NCI-H187 (cell line): Measurements from ENCODE around the gene TRPC4.

ENCODE experiments used
- DNase-seq, 2 experiments: peaks; one replicate each; lab custom pipeline; 2025; lab: John Stamatoyannopoulos, UW

Gene TRPC4

DNA sequence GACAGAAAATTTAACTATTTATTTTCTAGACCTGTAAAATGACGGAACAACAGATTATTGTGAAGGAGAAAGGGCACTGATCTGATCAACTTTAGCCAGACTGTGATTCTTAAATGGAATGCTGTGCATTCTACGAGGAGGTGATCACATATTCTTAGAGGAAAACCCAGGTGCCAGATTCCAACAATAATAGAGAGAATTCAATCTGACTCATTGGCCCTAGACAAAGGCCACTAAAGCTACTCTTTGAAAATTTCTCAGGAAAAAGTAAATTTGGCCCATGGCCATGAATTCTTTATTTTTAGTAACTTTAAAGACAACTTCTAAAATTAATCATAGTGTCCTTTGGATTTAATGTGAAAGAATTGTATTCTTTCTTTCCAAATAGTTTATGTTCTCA is 212.4 kb downstream of the TRPC4 start:
- DNase-seq = no peak

DNA sequence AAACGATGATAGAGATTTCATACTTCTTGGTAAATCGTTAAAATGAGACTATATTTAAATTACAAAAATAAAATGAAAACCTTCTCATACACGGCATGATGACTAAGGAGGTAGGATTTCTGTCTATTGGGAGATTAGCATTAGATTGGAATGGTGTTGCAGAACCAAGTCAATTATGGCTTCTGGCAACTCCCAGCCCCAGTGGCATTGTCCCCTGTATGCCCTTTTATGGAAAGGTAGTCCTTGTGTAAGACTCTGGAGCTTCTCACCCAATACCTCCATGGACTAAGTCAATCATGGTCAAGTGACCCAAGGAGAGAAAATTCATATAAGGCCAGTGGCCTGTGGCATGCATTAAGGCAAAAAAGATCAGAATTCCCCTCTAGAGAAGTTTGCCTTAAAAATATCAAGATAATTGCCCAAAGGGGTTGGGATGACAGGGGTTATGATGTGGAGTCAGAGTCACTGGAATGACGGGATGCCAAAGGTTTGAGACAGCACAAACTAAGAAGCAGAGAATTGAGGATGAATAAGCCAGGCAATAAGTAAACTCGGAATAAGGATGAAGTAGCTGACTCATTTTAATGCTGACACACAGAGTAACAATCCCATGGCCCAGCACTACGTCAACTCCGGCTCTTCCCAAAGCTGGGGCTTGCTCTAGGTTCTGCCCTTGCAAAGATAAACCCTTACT is 213.2 kb downstream of the TRPC4 start:
- no peak for DNase-seq

DNA sequence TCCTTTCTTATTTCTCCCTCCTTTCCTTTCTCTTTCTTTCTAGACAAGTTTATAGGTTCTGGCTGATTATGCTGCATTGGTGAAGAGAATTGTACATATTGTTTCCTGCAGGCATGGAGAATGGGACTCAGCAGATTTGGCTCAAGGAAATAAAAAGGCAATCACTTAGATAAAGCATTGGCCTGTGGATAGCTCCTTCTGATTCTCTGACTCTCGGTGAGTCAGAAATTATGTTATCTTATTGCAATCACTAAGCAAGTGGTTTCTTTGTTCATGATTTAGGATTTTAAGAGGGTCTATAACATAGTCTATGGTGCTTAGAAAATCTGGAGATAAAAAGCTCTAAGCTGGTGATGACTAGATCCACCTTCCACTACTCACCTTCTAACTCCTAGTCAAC is 217.0 kb downstream of the TRPC4 start:
- DNase-seq = no peak

DNA sequence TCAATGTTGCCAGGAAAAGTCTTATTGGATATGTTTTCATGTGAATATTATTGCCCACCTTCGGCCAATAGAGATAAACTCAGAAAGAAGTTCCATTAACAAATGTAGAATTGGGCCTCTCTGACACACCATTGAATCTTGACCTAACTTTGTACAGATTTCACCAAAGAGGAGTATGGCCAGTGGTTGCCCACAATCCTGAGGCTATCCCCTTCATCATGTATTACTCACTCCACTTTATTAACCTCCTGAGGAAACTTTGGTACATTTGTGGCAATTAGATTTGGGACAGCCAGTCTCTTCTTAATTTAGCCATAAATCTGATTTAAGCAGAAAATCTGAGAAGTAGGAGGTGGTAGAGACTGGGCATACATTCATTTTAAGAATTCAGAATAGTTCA is 217.7 kb downstream of the TRPC4 start:
- no peak for DNase-seq

DNA sequence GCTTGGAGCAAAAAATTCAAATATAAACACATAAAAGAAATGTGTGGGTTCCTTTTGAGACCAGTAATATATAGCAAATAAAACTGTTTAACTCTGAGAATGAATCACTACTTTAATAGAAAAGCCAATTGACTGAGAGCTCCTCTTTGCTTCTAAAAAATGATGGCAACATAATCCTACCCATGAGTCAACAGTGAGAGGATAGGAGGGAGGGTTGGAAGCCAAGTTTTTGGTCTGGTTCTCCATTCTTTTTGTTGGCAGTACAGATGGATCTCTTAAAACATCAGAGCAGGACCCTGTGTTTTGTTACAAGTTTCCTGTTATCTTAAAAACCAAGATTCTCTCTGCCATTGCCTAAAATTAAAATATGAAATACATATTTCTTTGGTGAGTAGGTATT is 221.0 kb downstream of the TRPC4 start:
- no peak for DNase-seq

DNA sequence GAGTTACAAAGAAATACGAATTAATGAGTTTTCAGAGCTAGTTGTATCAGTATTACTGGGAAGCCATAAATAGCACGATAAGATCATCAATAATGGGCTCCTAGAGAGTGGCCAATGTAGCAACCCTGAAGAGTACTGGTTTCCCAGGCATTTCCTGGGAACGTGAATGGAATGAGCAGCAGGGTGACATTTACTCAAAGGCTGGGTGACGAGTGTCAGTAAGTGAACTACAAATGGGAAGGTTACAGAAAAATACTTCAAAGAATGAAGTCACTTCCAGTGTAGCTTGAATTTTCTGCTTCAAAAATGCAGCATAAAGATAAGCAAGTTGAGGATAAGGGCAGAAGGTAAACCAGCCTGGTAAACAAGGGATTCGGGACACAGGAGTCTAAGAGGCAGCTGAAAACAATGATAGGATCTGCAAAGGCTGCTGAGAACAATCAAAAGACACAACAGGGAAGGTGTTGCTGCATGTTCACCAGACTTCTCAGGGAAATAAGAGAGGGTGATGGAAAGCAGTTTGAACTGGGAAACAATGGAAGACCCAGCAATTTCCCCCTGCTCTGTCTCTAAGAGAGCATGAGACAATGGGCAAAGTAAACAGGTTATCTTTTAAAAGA is 222.4 kb downstream of the TRPC4 start:
- DNase-seq = no peak

DNA sequence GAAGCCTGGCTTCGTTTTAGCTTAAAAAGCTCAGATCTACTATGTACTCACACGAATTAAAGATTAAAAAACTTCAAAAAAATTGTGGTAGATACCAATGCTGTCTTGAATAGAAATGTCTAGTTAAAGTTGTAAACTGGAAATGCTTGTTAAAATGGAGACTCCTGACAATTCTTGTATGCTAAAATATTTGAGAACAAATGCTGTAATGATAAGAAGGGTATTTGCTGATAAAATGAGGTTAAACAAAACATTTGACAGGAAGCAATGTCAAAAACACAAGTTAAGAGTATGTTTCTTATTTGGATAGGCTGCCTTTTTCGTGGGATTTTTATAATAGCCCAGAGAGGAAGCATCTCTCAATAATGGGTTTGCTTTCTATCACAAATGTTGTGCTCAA is 223.0 kb downstream of the TRPC4 start:
- DNase-seq = no peak

DNA sequence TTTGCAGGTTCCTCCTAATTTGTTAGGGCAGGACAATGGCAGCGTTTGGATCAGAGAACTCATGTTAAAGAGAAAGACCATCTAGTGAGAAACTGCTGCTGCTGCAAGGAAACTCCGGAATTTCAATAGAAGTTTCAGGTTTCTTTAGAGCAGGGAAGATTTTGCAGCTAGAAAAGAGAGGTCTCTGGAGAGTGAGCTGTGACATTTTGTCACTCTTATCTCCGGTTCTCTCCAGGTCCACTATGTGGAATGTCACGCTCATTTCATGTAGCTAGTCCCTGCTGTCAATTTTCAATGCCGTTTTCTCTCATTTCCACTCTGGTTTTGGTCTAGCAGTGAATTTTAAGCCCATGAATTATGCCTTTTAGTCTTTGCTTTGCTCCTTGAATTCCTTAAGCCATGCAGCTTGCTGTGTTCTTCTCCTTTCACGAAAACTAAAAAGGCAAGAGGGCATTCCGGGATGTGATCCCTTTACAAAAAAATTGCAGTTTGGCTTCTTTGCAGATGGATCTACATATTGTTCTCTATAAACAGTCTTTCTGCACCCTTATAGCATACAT is 224.3 kb downstream of the TRPC4 start:
- DNase-seq = no peak

DNA sequence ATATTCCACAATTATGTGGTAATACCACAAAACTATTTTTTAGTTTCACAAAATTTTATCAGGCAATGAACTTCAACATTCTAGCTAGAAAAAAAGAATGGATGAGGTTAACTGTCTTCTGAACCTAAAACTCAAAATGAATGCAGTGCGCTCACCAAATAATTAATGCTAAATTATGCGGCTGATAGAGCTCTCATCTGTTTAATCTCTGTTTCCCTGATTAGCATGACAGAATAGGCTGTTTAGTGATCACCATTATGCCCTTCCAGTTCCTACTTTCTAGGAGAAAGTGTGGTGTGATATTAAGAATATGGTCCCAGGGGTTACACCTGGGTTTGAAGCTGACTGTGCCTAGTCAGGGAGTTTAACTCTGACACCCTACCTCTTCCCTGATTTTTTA is 228.2 kb downstream of the TRPC4 start:
- DNase-seq = no peak

DNA sequence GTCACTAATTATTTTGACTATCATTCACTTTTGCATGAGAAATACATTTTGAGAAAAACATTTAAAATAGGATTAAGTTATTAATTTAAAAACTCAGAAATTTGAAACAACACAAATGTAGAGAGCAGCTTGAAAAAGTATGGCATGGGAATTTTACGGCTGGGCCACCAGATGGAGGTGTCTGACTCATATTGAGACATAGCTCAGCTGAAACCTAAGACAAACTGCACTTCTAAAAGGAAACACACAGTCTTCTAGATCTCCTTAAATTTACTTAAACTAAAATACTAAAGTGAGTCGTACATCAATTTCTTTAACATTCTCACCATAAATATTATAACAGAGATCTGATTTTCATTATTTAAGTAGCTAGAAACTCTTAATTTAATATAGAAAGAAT is 229.1 kb downstream of the TRPC4 start:
- no peak for DNase-seq

DNA sequence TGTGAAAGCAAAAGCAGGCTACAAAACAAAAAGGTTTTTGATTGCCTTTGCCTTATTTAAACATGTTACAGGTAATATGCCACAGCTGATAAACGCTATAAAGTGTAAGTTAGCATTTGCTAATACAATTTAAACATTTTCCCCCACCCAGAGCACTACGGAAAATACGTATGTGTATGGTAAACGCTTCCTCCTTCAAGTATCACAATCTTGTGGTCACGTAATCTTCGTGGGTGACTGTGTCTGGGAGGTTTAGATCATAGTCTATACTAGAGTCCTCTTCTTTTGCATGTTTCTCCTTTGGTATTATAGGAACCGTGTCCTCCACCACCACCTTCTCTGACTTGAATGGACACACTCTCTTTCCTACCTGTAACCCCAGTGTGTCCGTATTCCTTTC is 232.9 kb downstream of the TRPC4 start:
- DNase-seq = no peak

DNA sequence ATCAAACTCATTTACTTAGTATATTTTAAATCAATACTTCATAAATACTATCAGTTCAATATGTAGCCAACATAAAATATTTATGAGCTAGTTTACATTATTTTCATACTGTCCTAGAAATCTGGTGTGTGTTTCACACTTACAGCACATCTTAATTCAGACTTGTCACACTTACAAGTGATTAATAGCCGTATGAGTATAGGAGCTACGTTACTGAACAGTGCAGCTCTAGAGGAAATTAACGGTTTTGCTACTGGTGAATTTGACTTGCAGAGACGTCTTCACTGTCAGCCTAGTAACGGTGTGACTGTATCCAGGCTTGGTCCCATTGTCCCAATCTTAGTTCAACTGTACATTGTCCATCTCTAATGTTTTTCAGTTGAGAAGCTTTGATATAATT is 237.3 kb downstream of the TRPC4 start:
- no peak for DNase-seq

DNA sequence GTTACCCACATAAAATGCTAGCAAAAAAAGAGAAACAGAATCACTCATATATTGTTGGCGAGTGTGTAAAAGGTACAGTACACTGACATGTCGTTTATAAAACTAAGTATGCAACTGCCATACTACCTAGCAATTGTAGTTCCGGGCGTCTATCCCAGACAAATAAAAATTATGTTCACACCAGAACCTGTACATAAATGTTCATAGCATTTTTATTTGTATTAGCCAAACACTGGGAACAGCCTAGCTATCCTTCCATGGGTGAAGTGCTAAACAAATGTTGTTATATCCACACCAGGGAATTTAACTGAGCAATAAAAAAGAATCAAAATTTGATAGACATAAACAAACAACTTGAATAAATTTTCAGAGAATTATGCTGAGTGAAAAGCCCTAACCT is 242.1 kb downstream of the TRPC4 start:
- no peak for DNase-seq

DNA sequence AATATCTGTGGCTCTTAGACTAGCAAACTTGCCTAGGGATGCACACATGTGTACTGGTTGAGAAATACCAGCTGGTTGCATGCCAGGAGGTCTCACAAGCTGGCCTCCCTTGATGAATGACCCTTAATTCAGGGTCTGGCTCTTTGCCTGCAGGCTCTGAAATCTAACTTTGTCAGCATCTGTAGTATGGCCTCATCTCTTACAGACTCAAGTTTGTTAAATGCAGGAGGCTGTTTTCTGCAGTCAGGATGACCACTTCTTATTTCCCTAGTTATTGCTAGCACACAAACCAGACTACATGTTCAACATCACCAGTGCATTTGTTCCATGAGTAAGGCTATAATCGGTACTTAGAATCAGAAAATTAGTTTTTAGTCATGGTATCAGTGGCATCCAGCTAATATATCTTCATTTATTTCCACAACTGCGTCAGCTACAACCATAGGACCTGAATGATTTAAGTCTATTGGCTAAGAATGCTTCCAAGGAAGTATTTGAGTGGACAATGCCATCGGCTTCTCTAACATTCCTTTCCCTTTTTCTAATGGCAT is 247.7 kb downstream of the TRPC4 start:
- DNase-seq = no peak

DNA sequence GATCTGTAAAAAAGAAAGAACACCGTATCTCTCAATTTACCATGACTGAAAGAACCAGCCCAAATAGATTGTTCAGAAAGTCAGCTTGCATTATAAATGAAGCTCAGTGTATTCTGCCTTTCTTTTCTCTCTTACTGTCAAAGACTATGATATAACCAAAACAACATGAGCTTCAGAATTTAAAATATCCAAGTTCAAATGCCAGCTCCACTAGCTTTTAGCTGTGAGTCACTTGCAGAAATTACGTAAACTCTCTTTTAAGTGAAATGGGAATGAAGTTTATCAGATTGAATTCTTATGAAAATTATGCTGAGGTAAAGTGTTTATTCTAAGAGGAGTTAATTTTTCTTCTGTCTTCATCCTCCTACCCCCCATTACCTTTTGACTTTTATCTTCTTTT is 251.0 kb downstream of the TRPC4 start:
- no peak for DNase-seq

DNA sequence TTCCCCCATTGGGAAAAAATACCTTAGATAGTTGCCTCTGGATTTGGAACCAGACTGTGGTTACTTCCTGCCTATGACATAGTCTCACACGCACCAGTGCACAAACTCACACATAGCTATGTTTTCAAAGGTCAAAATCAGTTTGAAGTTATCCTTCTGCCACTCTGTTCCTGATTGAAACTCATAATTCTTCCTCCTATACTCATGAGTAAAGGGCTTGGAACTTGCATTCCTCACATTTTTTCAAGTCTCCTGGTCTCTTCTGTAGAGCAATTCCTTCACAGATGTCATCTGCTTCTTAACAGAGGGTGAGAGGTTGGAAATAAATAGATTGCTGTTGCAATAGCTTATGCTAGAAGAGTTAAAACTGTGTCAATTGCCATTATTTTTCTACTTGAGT is 252.4 kb downstream of the TRPC4 start:
- no peak for DNase-seq

DNA sequence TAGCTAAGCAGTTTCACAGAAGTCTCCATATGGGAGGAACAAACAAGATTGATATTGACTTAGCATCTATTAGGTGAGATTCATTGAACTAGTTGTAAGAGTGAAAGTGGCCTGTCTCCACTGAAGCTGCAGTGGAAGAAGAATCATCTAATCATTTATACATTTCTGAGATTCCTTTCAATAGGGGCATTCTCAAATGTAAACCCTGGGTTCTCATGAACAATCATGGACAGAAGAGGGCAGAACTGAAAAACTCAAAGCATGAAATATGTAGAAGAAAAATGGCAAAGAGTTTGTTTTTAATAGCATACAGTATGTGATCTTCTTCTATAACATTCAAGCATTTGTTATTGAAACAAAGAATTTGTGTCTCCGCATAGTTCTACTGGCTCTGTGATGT is 253.4 kb downstream of the TRPC4 start:
- DNase-seq = no peak

DNA sequence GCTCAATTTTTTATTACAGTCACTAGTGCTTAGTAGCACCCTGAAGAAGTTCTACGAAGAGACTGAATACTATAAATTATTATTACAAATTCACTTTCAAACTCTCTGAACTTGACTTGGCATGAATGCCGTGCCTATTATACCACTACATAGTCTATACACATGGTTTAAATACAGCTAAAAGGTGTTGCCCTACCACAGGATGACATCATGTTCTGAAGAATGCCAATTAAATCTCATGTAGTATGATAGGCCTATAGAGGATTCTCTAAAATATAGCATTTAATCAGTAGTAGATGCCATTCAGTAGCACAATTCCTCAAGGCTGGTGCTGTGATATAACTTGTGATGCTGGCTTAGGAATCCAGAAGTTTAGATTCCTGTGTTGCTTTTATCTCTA is 254.3 kb downstream of the TRPC4 start:
- DNase-seq = no peak

DNA sequence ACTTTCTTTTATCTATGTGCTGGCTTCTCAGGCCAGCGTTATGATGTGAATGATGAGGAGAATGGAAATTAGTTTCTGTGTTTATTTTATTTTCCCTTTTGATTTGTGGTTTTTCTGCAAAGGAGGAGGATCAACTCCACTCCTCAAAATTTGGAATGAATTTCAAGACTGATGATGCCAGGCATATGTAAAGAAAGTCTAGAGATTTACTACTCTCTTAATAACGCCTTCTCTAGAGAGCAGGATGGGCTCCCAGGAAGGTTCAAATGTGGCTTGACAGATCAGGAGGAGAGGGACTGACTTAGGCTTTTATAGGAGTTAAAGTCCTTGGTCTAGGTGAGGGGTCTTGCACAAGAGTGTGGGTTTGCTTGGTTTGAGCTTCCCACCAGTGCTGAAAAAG is 255.9 kb downstream of the TRPC4 start:
- no peak for DNase-seq

DNA sequence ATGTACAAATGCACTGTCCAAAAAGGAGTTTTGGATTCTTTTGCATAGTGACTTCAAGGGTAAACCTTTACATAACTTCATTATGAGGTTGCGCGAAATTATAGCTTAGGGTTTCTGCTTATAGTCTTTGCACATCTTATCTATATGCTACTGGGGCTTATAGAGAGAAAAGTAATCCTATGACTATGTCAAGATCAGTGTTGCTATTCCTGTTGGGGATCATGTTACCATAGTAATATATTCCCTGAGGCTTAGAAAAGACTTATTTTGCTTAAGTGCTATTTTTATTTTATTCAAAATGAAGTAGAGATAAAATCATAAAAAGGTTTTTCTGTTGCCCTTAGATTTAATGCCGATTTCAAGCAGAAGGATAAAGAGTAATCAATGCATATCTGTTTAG is 256.3 kb downstream of the TRPC4 start:
- no peak for DNase-seq

DNA sequence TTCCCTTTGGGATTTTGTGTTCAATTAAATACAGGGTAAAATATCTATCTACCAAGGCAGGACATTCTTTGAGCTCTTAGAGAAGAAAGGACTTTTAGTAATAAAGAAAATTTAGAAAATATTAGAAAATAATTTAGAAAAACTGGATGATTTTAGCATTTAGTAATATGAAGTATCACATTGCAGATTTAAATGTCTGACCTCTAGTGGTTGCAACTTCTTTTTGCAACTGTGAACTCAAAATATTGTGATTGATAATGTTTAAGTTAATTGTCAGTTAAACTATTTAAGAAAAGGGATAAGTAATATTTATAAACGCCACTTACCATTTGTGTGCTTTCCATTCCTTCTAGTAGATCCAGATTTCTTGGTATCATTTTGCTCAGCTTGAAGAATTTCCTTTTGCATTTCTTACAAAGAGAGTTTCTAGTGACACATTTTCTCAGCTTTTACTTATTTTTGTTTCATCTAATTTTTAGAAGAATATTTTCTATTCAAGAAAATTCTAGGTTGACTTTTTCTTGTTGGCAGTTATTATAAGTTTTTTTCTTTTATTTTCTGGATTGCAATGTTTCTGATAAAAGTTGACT is 260.7 kb downstream of the TRPC4 start:
- DNase-seq = no peak

DNA sequence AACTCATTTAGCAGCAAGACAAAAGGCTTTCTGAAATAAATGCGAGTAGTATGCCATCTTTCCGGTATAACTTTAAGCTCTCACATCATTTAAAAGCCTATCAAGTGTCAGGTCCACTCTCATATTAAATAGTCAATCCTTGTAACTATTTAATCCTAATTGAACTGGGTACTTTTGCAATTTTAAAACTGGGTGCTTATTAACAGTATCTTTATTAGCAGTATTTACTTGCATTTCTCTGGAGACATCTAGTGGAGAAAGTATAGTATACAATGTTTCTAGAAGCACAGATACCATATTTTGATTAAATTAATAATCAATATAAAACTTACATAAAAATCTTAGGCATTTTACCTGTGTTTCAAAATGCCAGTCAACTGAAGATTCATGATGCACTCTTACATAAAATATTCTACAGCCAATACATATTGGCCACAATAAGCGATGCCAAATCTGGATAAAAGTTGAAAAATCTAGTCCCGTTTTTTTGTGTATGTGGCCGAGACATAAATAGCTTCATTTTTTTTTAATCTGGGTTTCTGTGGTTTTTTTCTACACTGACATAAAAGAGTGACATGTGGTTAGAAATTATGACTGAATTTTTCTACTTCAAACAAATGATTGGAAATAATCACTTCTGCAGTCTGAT is 266.7 kb downstream of the TRPC4 start:
- DNase-seq = no peak
